GM19240 (cell line): ENCODE data around the gene UNC13C.

Source experiments
- DNase-seq: peaks from one replicate; pipeline ENCODE4 v3.0.0; 2011; ENCODE audit warnings: low spot score; ENCODE audit not compliant: insufficient read length

Gene UNC13C

GRCh38 chr15:54636147-54636546 lies 657.9 kb downstream of the UNC13C start:
- DNase-seq = no peak

- DNase-seq = no peak
Measured at GRCh38 chr15:54638666-54639065, 660.4 kb downstream of the UNC13C start.

- DNase-seq = no peak
Measured at GRCh38 chr15:54640873-54641272, 662.6 kb downstream of the UNC13C start.

- DNase-seq = no peak
Measured at GRCh38 chr15:54644796-54645195, 666.6 kb downstream of the UNC13C start.

GRCh38 chr15:54659646-54660045 lies 681.4 kb downstream of the UNC13C start:
- DNase-seq = no peak

GRCh38 chr15:54660356-54660755 lies 682.1 kb downstream of the UNC13C start:
- no peak for DNase-seq

GRCh38 chr15:54675241-54675640 lies 697.0 kb downstream of the UNC13C start:
- no peak for DNase-seq

GRCh38 chr15:54681584-54681983 lies 703.3 kb downstream of the UNC13C start:
- DNase-seq = no peak
